DOHH2 (cell line): ENCODE data around the gene TMEM140.

Experiments
- EZH2phosphoT487 ChIP-seq: fragments of 200-600 bp; sonication (generic); IDR thresholded peaks from 2 replicates; pipeline ENCODE4 v1.6.1; 2017; ENCODE audit warnings: borderline replicate concordance, mild to moderate bottlenecking, antibody characterized with exemption, low read length, moderate library complexity, mixed read lengths
- TF ChIP-seq, protein P1 (sequence below): fragments of 200-600 bp; sonication (generic); IDR thresholded peaks from one replicate; pipeline ENCODE4 v1.5.1; 2014; ENCODE audit warnings: antibody characterized with exemption, mild to moderate bottlenecking, low read depth, low read length; ENCODE audit not compliant: poor library complexity, severe bottlenecking

GRCh38 chr7:135209225-135209834 lies 61.5 kb downstream of the TMEM140 start:
- TF ChIP-seq, protein P1, sequence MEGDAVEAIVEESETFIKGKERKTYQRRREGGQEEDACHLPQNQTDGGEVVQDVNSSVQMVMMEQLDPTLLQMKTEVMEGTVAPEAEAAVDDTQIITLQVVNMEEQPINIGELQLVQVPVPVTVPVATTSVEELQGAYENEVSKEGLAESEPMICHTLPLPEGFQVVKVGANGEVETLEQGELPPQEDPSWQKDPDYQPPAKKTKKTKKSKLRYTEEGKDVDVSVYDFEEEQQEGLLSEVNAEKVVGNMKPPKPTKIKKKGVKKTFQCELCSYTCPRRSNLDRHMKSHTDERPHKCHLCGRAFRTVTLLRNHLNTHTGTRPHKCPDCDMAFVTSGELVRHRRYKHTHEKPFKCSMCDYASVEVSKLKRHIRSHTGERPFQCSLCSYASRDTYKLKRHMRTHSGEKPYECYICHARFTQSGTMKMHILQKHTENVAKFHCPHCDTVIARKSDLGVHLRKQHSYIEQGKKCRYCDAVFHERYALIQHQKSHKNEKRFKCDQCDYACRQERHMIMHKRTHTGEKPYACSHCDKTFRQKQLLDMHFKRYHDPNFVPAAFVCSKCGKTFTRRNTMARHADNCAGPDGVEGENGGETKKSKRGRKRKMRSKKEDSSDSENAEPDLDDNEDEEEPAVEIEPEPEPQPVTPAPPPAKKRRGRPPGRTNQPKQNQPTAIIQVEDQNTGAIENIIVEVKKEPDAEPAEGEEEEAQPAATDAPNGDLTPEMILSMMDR: no peak
- no peak for TF ChIP-seq EZH2phosphoT487
